ENCODE data around the gene CKS1B. TPM values are rescaled to one million over a fixed set of nuclear protein-coding genes. Genes with fewer than 3 reads are reported as not detected.

Gene CKS1B
- total RNA-seq, 1 donor, result 23.2 TPM

DNA sequence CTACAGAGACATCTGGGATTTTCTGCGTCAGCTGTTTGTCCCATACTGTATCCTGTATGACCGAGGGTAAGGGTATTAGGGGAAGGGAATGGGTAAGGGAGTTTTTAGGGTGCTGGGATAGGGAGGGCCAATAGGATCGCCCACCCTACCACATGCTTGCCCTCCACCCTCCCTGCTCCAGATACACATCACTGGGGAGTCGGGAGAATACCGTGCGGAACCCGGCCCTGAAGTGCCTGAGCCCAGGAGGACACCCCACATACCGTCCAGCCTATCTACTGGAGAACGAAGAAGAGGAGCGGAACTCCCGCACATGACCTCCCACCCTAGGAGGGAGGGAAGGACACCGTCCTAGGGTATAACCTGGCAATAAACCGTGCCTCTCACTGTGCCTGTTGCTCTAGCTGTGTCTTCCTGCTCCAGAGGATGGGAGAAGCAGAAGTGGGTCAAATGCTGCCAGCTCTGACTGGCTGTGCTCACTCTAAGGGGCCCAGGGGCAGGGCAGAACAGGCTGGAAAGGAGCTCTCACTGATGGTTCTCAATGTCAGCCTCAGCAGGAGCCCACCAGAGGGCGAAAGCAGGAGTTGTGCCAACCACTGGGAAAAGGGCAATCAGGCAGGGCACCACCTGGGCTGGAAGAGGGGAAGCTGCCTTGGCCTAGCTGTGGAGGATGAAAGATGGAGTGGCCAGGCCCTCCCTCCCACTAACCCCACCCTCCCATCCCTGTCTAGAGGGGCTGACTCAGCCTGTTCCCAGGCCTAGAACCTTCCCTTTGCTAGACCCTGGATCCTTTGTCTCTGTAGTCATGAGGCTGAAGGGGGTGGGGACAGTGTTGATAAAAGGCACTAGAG, 18.5 kb downstream of the CKS1B start:
- Histone ChIP-seq H3K27ac (ENCODE audit: low read depth, low read length) (no peak overlapping the region), H3K4me2 (ENCODE audit: insufficient read depth, low read length) (no peak overlapping the region), H3K4me1 (ENCODE audit: insufficient read depth, low read length) (no peaks in the 10 kb centered on the region), H3K36me3 (ENCODE audit: insufficient read depth, low read length) (peaks cover 23% of the 10 kb centered on the region), H3K27me3 (ENCODE audit: insufficient read depth, low read length) (no peaks in the 10 kb centered on the region), H3K79me2 (ENCODE audit: insufficient read depth, low read length) (peaks cover 14% of the 10 kb centered on the region), H4K20me1 (ENCODE audit: insufficient read depth, low read length) (no peaks in the 10 kb centered on the region), H3K9me3 (ENCODE audit: low read depth, low read length) (no peaks in the 10 kb centered on the region), H3K4me3 (ENCODE audit: insufficient read depth, low read length) (no peak overlapping the region), H2AFZ (ENCODE audit: low read length) (no peak overlapping the region)
- peak; percentile 20 for TF ChIP-seq CTCF (IDR thresholded peaks at IDR 0.05; ENCODE audit: extremely low read depth, low read depth, low read length)
- peak; percentile 87 for DNase-seq (ENCODE audit: insufficient read length, low spot score, missing footprints)

DNA sequence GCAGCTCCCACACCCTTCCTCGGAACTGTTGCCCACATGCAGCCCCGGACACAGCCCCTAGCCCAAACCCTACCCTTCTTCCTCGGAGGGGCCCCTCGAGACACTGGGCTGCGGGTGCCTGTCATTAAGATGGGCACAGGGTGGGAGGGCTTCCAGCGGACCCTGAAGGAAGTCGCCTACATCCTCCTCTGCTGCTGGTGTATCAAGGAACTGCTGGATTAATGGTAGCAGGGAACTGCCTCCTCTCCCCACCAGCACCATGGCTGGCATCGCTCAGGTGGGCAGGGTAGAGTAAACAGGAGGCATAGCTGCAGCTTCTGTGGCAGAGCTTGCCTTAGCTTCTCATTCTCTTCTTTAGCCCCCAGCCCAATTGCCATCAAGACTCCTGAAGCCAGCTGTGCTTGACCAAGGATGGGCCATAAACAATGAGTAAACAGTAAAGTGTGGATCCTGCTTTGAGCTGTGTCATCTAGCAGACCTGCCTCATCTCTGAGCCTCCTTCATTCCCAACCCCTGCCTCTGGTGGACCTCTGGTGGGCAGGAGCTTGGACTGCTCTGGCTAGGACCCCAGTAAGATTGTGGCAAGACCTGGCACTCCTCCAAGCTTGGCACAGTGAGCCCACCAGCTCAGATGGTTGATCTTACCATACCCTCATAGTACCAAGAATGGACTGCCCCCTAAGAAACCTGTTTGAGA, 19.2 kb downstream of the CKS1B start, which contains the start of gene LENEP:
LENEP (plus strand) TSS at position 15 of the 697 bp plus-strand sequence; CDS start at position 37, 22 bp downstream.
- Histone ChIP-seq H3K9me3 (ENCODE audit: low read depth, low read length) (no peaks in the 10 kb centered on the region), H3K79me2 (ENCODE audit: insufficient read depth, low read length) (peaks cover 8% of the 10 kb centered on the region), H3K27me3 (ENCODE audit: insufficient read depth, low read length) (no peaks in the 10 kb centered on the region), H3K4me2 (ENCODE audit: insufficient read depth, low read length) (no peak within 1 kb of the TSS), H3K36me3 (ENCODE audit: insufficient read depth, low read length) (peaks cover 19% of the 10 kb centered on the region), H3K4me3 (ENCODE audit: insufficient read depth, low read length) (no peak within 1 kb of the TSS), H3K4me1 (ENCODE audit: insufficient read depth, low read length) (peaks cover under 1% of the 10 kb centered on the region), H2AFZ (ENCODE audit: low read length) (no peak within 1 kb of the TSS), H3K27ac (ENCODE audit: low read depth, low read length) (no peak within 1 kb of the TSS), H4K20me1 (ENCODE audit: insufficient read depth, low read length) (no peaks in the 10 kb centered on the region)
- TF ChIP-seq CTCF (IDR thresholded peaks at IDR 0.05; ENCODE audit: extremely low read depth, low read depth, low read length), result no peak
- DNase-seq (ENCODE audit: insufficient read length, low spot score, missing footprints), result peak; percentile 66

GRCh38 chr1:154994269-154994587, 19.7 kb downstream of the CKS1B start:
- peak; percentile 68 for DNase-seq (ENCODE audit: insufficient read length, low spot score, missing footprints)
- peaks cover 5% of the 10 kb centered on the region for H3K4me1 ChIP-seq (ENCODE audit: insufficient read depth, low read length)
- H3K9me3 ChIP-seq (ENCODE audit: low read depth, low read length), result no peaks in the 10 kb centered on the region
- no peak overlapping the region for H2AFZ ChIP-seq (ENCODE audit: low read length)
- peaks cover 4% of the 10 kb centered on the region for H3K79me2 ChIP-seq (ENCODE audit: insufficient read depth, low read length)
- H3K36me3 ChIP-seq (ENCODE audit: insufficient read depth, low read length), result peaks cover 14% of the 10 kb centered on the region
- TF ChIP-seq CTCF (IDR thresholded peaks at IDR 0.05; ENCODE audit: extremely low read depth, low read depth, low read length), result no peak
- H3K27me3 ChIP-seq (ENCODE audit: insufficient read depth, low read length), result no peaks in the 10 kb centered on the region
- no peak overlapping the region for H3K27ac ChIP-seq (ENCODE audit: low read depth, low read length)
- H3K4me2 ChIP-seq (ENCODE audit: insufficient read depth, low read length), result no peak overlapping the region
- no peaks in the 10 kb centered on the region for H4K20me1 ChIP-seq (ENCODE audit: insufficient read depth, low read length)
- no peak overlapping the region for H3K4me3 ChIP-seq (ENCODE audit: insufficient read depth, low read length)

- H3K27ac ChIP-seq (ENCODE audit: low read depth, low read length), result no peak overlapping the region
- H3K4me3 ChIP-seq (ENCODE audit: insufficient read depth, low read length), result no peak overlapping the region
- no peaks in the 10 kb centered on the region for H4K20me1 ChIP-seq (ENCODE audit: insufficient read depth, low read length)
- H3K4me2 ChIP-seq (ENCODE audit: insufficient read depth, low read length), result no peak overlapping the region
- H3K4me1 ChIP-seq (ENCODE audit: insufficient read depth, low read length), result peaks cover 7% of the 10 kb centered on the region
- peaks cover under 1% of the 10 kb centered on the region for H3K79me2 ChIP-seq (ENCODE audit: insufficient read depth, low read length)
- H3K9me3 ChIP-seq (ENCODE audit: low read depth, low read length), result no peaks in the 10 kb centered on the region
- DNase-seq (ENCODE audit: insufficient read length, low spot score, missing footprints), result peak; percentile 59
- TF ChIP-seq CTCF (IDR thresholded peaks at IDR 0.05; ENCODE audit: extremely low read depth, low read depth, low read length), result no peak
- H3K27me3 ChIP-seq (ENCODE audit: insufficient read depth, low read length), result no peaks in the 10 kb centered on the region
- peaks cover 11% of the 10 kb centered on the region for H3K36me3 ChIP-seq (ENCODE audit: insufficient read depth, low read length)
- H2AFZ ChIP-seq (ENCODE audit: low read length), result no peak overlapping the region
These were observed 20.1 kb downstream of the CKS1B start for GRCh38 chr1:154994591-154994990.
